WTC11 (cell line): ENCODE measurements around the gene PITPNM1. TPM values are rescaled to one million over a fixed set of nuclear protein-coding genes. Genes with fewer than 3 reads are reported as not detected.

Experiments used
- ATAC-seq: fragments of 200-7000 bp; cut with Tn5 transposase; 2 replicates; pipeline ENCODE4 v1.10.0; 2021; ENCODE audit warnings: mild to moderate bottlenecking, moderate library complexity
- CTCF ChIA-PET: fragments of 300-600 bp; sonication (Branson Sonifier 250); formaldehyde crosslinking; loops from one replicate; lab custom pipeline; 2021; ENCODE audit warnings: antibody characterized with exemption; lab: Charles Lee
- POLR2A ChIA-PET: fragments of 350-600 bp; sonication (Branson Sonifier 250); formaldehyde crosslinking; loops from one replicate; lab custom pipeline; 2021; ENCODE audit warnings: antibody characterized with exemption; lab: Charles Lee
- DNase-seq: peaks from one replicate; pipeline ENCODE4 v3.0.0; 2021; ENCODE audit warnings: low spot score
- H3K27ac Mint-ChIP-seq: 2 replicates; pipeline ENCODE4 v1.8.0; 2021; ENCODE audit warnings: mixed read lengths
- H3K27me3 Mint-ChIP-seq: 2 replicates; pipeline ENCODE4 v1.8.0; 2021; ENCODE audit warnings: low read depth, mild to moderate bottlenecking, moderate library complexity, mixed read lengths
- H3K36me3 Mint-ChIP-seq: 2 replicates; pipeline ENCODE4 v1.8.0; 2021; ENCODE audit warnings: mixed read lengths
- H3K4me1 Mint-ChIP-seq: 2 replicates; pipeline ENCODE4 v1.8.0; 2022; ENCODE audit warnings: mixed read lengths
- H3K4me3 Mint-ChIP-seq: 2 replicates; pipeline ENCODE4 v1.8.0; 2021; ENCODE audit warnings: mild to moderate bottlenecking, moderate library complexity, mixed read lengths
- H3K9me3 Mint-ChIP-seq: 2 replicates; pipeline ENCODE4 v1.8.0; 2021; ENCODE audit warnings: mixed read lengths
- AFF4 ChIP-seq: sonication (generic); formaldehyde crosslinking; IDR thresholded peaks from 2 replicates; pipeline ENCODE4 v1.8.1; 2023; ENCODE audit warnings: mild to moderate bottlenecking, missing genetic modification reagents, borderline replicate concordance
- ETV6 ChIP-seq: sonication (generic); formaldehyde crosslinking; IDR thresholded peaks from 2 replicates; pipeline ENCODE4 v1.8.1; 2022; ENCODE audit warnings: mild to moderate bottlenecking, missing genetic modification reagents
- GRHL2 ChIP-seq: fragments of 250-450 bp; sonication (Bioruptor Pico); IDR thresholded peaks from 2 replicates; pipeline ENCODE4 v1.8.0; 2022; ENCODE audit warnings: mild to moderate bottlenecking, moderate library complexity; ENCODE audit not compliant: insufficient replicate concordance, severe bottlenecking
- NFE2L1 ChIP-seq: sonication (generic); formaldehyde crosslinking; IDR thresholded peaks from 2 replicates; pipeline ENCODE4 v1.8.1; 2023; ENCODE audit warnings: missing genetic modification reagents
- RORB ChIP-seq: fragments of 250-450 bp; sonication (Bioruptor Pico); IDR thresholded peaks from 2 replicates; pipeline ENCODE4 v1.9.0; 2021; ENCODE audit warnings: mild to moderate bottlenecking
- SMAD4 ChIP-seq: sonication (generic); formaldehyde crosslinking; IDR thresholded peaks from 2 replicates; pipeline ENCODE4 v1.8.0; 2022; ENCODE audit warnings: mild to moderate bottlenecking, missing genetic modification reagents
- SP1 ChIP-seq: sonication (generic); formaldehyde crosslinking; conservative IDR thresholded peaks from 2 replicates; pipeline ENCODE4 v1.8.1; 2022; ENCODE audit warnings: missing genetic modification reagents
- TP53 ChIP-seq: sonication (generic); formaldehyde crosslinking; IDR thresholded peaks from 2 replicates; pipeline ENCODE4 v1.8.1; 2023; ENCODE audit warnings: mild to moderate bottlenecking, missing genetic modification reagents
- USF2 ChIP-seq: sonication (generic); formaldehyde crosslinking; IDR thresholded peaks from 2 replicates; pipeline ENCODE4 v1.8.1; 2023; ENCODE audit warnings: mild to moderate bottlenecking, missing genetic modification reagents, moderate library complexity
- ZNF232 ChIP-seq: sonication (generic); formaldehyde crosslinking; IDR thresholded peaks from 2 replicates; pipeline ENCODE4 v1.8.0; 2022; ENCODE audit warnings: mild to moderate bottlenecking, missing genetic modification reagents
- ZNF416 ChIP-seq: fragments of 250-450 bp; sonication (Bioruptor Pico); IDR thresholded peaks from 2 replicates; pipeline ENCODE4 v1.9.0; 2021; ENCODE audit warnings: mild to moderate bottlenecking, inconsistent platforms
- ZNF532 ChIP-seq: fragments of 250-450 bp; sonication (Bioruptor Pico); IDR thresholded peaks from 2 replicates; pipeline ENCODE4 v1.9.0; 2021; ENCODE audit warnings: mild to moderate bottlenecking, borderline replicate concordance
- total RNA-seq: library from RNA; stranded (reverse); gene quantifications from 3 replicates; pipeline ENCODE4 v1.2.3, GENCODE V29; 2021
- TF ChIP-seq, protein P1 (sequence below): fragments of 250-450 bp; sonication (Bioruptor Pico); IDR thresholded peaks from 2 replicates; pipeline ENCODE4 v1.9.0; 2021; ENCODE audit warnings: mild to moderate bottlenecking
- TF ChIP-seq, protein P2 (sequence below): sonication (generic); formaldehyde crosslinking; IDR thresholded peaks from 2 replicates; pipeline ENCODE4 v1.8.0; 2022; ENCODE audit warnings: mild to moderate bottlenecking, missing genetic modification reagents

The PITPNM1 gene
- total RNA-seq, 1 experiment from 2014 or later = 55.4 TPM

DNA sequence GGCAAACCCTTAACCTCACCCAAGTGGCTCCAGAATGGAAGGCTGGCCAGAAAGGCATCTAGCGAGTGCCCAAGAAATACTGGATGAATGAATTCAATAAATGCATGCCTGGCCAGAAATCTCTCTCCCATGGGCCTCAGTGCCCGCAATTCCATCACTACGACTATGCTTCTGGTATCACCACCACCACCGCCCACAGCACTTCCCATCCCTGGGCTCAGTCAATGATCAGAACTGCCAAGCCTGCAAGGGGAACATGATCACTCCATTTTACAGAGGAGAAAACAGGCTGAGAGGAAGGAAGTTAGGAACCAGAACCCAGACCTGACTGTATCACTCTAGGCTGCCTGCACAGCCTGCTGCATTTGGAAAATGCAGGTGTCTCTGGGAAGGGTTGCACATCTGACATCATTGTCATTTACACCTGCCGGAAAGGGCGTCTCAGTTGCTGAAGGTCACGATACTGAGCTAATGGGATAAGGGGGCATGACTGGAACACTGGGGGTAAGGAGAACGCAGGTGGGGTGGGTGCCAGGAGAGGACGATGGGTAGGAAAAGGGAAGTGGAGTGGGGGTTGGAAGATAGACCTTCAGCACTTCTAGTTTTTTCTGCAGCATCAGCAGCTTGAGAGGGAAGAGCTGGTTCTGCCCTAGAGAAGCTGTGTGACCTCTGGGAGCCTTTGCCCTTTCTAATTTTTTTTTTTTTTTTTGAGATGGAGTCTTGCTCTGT, 55.9 kb downstream of the PITPNM1 start:
- H3K4me1 Mint-ChIP-seq = 0 out of 2 replicates have a peak, but pooled peaks cover 3% of the 10 kb centered on the region
- CTCF ChIA-PET = interaction anchor here (1.0 to 1.4 kb wide), 2 partner anchors 58 to 132 kb away, joined by 5 to 6 read pairs; partner anchors contain the start of gene RAD9A
- ATAC-seq = no peak
- no peak overlapping the region for H3K4me3 Mint-ChIP-seq
- no peaks in the 10 kb centered on the region for H3K9me3 Mint-ChIP-seq
- TF ChIP-seq USF2 (CRISPR knock-in tag) (no peak), SMAD4 (CRISPR knock-in tag) (no peak), ZNF416 (no peak), TP53 (CRISPR knock-in tag) (no peak), GRHL2 (CRISPR knock-in tag) (no peak), ETV6 (no peak), ZNF532 (no peak), AFF4 (CRISPR knock-in tag) (no peak), NFE2L1 (CRISPR knock-in tag) (no peak), ZNF232 (CRISPR knock-in tag) (no peak), SP1 (no peak), RORB (no peak)
- TF ChIP-seq, protein P1, sequence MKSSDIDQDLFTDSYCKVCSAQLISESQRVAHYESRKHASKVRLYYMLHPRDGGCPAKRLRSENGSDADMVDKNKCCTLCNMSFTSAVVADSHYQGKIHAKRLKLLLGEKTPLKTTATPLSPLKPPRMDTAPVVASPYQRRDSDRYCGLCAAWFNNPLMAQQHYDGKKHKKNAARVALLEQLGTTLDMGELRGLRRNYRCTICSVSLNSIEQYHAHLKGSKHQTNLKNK (CRISPR knock-in tag) = no peak
- TF ChIP-seq, protein P2, sequence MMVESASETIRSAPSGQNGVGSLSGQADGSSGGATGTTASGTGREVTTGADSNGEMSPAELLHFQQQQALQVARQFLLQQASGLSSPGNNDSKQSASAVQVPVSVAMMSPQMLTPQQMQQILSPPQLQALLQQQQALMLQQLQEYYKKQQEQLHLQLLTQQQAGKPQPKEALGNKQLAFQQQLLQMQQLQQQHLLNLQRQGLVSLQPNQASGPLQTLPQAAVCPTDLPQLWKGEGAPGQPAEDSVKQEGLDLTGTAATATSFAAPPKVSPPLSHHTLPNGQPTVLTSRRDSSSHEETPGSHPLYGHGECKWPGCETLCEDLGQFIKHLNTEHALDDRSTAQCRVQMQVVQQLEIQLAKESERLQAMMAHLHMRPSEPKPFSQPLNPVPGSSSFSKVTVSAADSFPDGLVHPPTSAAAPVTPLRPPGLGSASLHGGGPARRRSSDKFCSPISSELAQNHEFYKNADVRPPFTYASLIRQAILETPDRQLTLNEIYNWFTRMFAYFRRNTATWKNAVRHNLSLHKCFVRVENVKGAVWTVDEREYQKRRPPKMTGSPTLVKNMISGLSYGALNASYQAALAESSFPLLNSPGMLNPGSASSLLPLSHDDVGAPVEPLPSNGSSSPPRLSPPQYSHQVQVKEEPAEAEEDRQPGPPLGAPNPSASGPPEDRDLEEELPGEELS = no peak
- no peak for DNase-seq
- peaks cover 10% of the 10 kb centered on the region for H3K27me3 Mint-ChIP-seq
- POLR2A ChIA-PET = no interaction called here
- no peaks in the 10 kb centered on the region for H3K36me3 Mint-ChIP-seq
- no peak overlapping the region for H3K27ac Mint-ChIP-seq
